Bronchus fibroblast of lung (primary cell): ENCODE data around the gene TMEM174. TPM values are rescaled to one million over a fixed set of nuclear protein-coding genes. Genes with fewer than 3 reads are reported as not detected.

Source experiments
- total RNA-seq: library from RNA; depleted of rRNA; stranded (reverse); fragments of >200 nt; gene quantifications from 2 replicates; pipeline ENCODE4 v1.2.3, GENCODE V29; 2015

Gene TMEM174, protein sequence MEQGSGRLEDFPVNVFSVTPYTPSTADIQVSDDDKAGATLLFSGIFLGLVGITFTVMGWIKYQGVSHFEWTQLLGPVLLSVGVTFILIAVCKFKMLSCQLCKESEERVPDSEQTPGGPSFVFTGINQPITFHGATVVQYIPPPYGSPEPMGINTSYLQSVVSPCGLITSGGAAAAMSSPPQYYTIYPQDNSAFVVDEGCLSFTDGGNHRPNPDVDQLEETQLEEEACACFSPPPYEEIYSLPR
- total RNA-seq: not detected in 2 replicates

DNA sequence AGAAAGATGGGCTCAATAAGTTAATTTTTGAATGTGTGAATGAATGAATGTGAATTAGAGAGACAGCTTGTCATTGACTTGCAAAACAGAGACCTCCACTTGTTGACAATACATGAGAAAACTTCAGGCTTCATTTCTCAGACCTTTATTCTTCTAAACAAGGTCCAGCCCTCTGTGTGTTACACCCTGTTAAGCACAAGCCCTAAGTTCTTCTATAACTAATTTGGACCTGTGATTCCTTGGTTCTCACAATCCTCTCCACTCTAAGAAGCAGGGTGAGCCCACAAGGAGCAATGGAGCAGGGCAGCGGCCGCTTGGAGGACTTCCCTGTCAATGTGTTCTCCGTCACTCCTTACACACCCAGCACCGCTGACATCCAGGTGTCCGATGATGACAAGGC, at the start of gene TMEM174:
TSS of gene TMEM174 (plus strand) at position 243 of the 400 bp plus-strand sequence. CDS start at position 294, 51 bp downstream.

Other genes with a start within 250 kb of the TMEM174 start
- 2.4 and 5.5 TPM in 2 replicates for gene FCHO2, start 217.2 kb upstream of the TMEM174 start, total RNA-seq
- gene TMEM171, start 52.6 kb upstream of the TMEM174 start, total RNA-seq: 2.2 and 3.0 TPM in 2 replicates